H9 (cell line): Measurements from ENCODE around the gene PHYHIPL. TPM values are rescaled to one million over a fixed set of nuclear protein-coding genes. Genes with fewer than 3 reads are reported as not detected.

ENCODE experiments used
- DNase-seq: peaks from one replicate; pipeline ENCODE4 v3.0.0-alpha.2; 2017
- H2AFZ ChIP-seq: one replicate; pipeline ENCODE4 v1.6.1; 2013; ENCODE audit warnings: mild to moderate bottlenecking, low read length, control low read depth, moderate library complexity
- H2AK5ac ChIP-seq: 2 replicates; pipeline ENCODE4 v1.6.1; 2013; ENCODE audit warnings: low read length, control low read depth, mixed read lengths; ENCODE audit not compliant: insufficient read length
- H2BK120ac ChIP-seq: one replicate; pipeline ENCODE4 v1.6.1; 2013; ENCODE audit warnings: low read depth, mild to moderate bottlenecking, low read length, control low read depth, inconsistent platforms; ENCODE audit not compliant: poor library complexity, severe bottlenecking
- H2BK12ac ChIP-seq: 2 replicates; pipeline ENCODE4 v1.6.1; 2013; ENCODE audit warnings: low read length, control low read depth, mixed read lengths, low read depth; ENCODE audit not compliant: insufficient read length
- H2BK15ac ChIP-seq: 2 replicates; pipeline ENCODE4 v1.6.1; 2013; ENCODE audit warnings: low read depth, low read length, control low read depth
- H2BK20ac ChIP-seq: one replicate; pipeline ENCODE4 v1.6.1; 2013; ENCODE audit warnings: low read depth, mild to moderate bottlenecking, low read length, control low read depth, inconsistent platforms; ENCODE audit not compliant: poor library complexity, severe bottlenecking
- H2BK5ac ChIP-seq: 2 replicates; pipeline ENCODE4 v1.6.1; 2013; ENCODE audit warnings: low read length, control low read depth, mixed read lengths; ENCODE audit not compliant: insufficient read length
- H3K14ac ChIP-seq: 2 replicates; pipeline ENCODE4 v1.6.1; 2013; ENCODE audit warnings: low read length, control low read depth; ENCODE audit not compliant: insufficient read depth
- H3K18ac ChIP-seq: 2 replicates; pipeline ENCODE4 v1.6.1; 2013; ENCODE audit warnings: low read depth, mild to moderate bottlenecking, mixed read lengths, low read length, control low read depth; ENCODE audit not compliant: insufficient read length
- H3K23ac ChIP-seq: 2 replicates; pipeline ENCODE4 v1.6.1; 2013; ENCODE audit warnings: low read length, control low read depth, mixed read lengths, low read depth; ENCODE audit not compliant: insufficient read length
- H3K23me2 ChIP-seq: 2 replicates; pipeline ENCODE4 v1.6.1; 2013; ENCODE audit warnings: low read depth, mild to moderate bottlenecking, mixed read lengths, low read length, control low read depth; ENCODE audit not compliant: insufficient read length, poor library complexity, severe bottlenecking
- H3K27ac ChIP-seq: 2 replicates; pipeline ENCODE4 v1.5.1; 2013; ENCODE audit warnings: low read length, control low read depth, mixed read lengths, low read depth; ENCODE audit not compliant: insufficient read length
- H3K27me3 ChIP-seq: 2 replicates; pipeline ENCODE4 v1.6.1; 2013; ENCODE audit warnings: low read length, control low read depth, inconsistent platforms; ENCODE audit not compliant: insufficient read depth
- H3K4ac ChIP-seq: 2 replicates; pipeline ENCODE4 v1.6.1; 2013; ENCODE audit warnings: low read depth, mild to moderate bottlenecking, control low read depth, inconsistent platforms, low read length, moderate library complexity
- H3K4me1 ChIP-seq: 2 replicates; pipeline ENCODE4 v1.6.1; 2013; ENCODE audit warnings: low read length, control low read depth, inconsistent platforms; ENCODE audit not compliant: insufficient read depth
- H3K4me2 ChIP-seq: 2 replicates; pipeline ENCODE4 v1.6.1; 2013; ENCODE audit warnings: low read length, control low read depth, mixed read lengths; ENCODE audit not compliant: insufficient read length, insufficient read depth
- H3K56ac ChIP-seq: 2 replicates; pipeline ENCODE4 v1.6.1; 2013; ENCODE audit warnings: low read depth, mild to moderate bottlenecking, mixed read lengths, low read length, control low read depth; ENCODE audit not compliant: insufficient read length
- H3K79me1 ChIP-seq: 2 replicates; pipeline ENCODE4 v1.6.1; 2013; ENCODE audit warnings: low read depth, mild to moderate bottlenecking, moderate library complexity, low read length, control low read depth, inconsistent platforms; ENCODE audit not compliant: insufficient read depth, poor library complexity, severe bottlenecking
- H3K79me2 ChIP-seq: 2 replicates; pipeline ENCODE4 v1.6.1; 2013; ENCODE audit warnings: low read length, control low read depth, inconsistent platforms; ENCODE audit not compliant: insufficient read depth
- H3K9ac ChIP-seq: 2 replicates; pipeline ENCODE4 v1.6.1; 2013; ENCODE audit warnings: low read length, control low read depth, mixed read lengths; ENCODE audit not compliant: insufficient read length; ENCODE audit errors: extremely low read depth
- H3K9me3 ChIP-seq: one replicate; pipeline ENCODE4 v1.6.1; 2013; ENCODE audit warnings: low read depth, low read length, inconsistent platforms; ENCODE audit not compliant: control insufficient read depth
- H3T11ph ChIP-seq: one replicate; pipeline ENCODE4 v1.6.1; 2013; ENCODE audit warnings: mild to moderate bottlenecking, low read length, control low read depth, inconsistent platforms
- H4K20me1 ChIP-seq: one replicate; pipeline ENCODE4 v1.6.1; 2013; ENCODE audit not compliant: control insufficient read depth, insufficient read length, insufficient read depth
- H4K5ac ChIP-seq: 2 replicates; pipeline ENCODE4 v1.6.1; 2013; ENCODE audit warnings: low read depth, mild to moderate bottlenecking, mixed read lengths, low read length, control low read depth; ENCODE audit not compliant: insufficient read length
- H4K8ac ChIP-seq: replicated peaks from 2 replicates; pipeline ENCODE4 v1.6.1; 2013; ENCODE audit warnings: low read length, control low read depth, mixed read lengths, low read depth; ENCODE audit not compliant: insufficient read length
- H4K91ac ChIP-seq: 2 replicates; pipeline ENCODE4 v1.6.1; 2013; ENCODE audit warnings: low read depth, mild to moderate bottlenecking, moderate library complexity, mixed read lengths, low read length, control low read depth; ENCODE audit not compliant: insufficient read length
- H3K27ac Mint-ChIP-seq, 3 experiments: 2 replicates in 2 of 3; 3 replicates in 1 of 3; pipeline ENCODE4 v1.8.0; 2020 to 2021; ENCODE audit warnings: mixed read lengths in 3 of 3, mild to moderate bottlenecking in 1 of 3, moderate library complexity in 1 of 3
- H3K27me3 Mint-ChIP-seq: 2 replicates; pipeline ENCODE4 v1.8.0; 2021; ENCODE audit warnings: low read depth, mild to moderate bottlenecking, moderate library complexity, mixed read lengths
- H3K36me3 Mint-ChIP-seq, 3 experiments: 2 replicates in 2 of 3; 3 replicates in 1 of 3; pipeline ENCODE4 v1.8.0; 2020 to 2021; ENCODE audit warnings: low read depth in 3 of 3, mixed read lengths in 3 of 3; ENCODE audit not compliant: insufficient read depth in 1 of 3
- H3K4me1 Mint-ChIP-seq, 2 experiments: 2 replicates each; pipeline ENCODE4 v1.8.0; 2020; ENCODE audit warnings: mixed read lengths in 2 of 2
- H3K4me3 Mint-ChIP-seq, 2 experiments: 2 replicates in 1 of 2; 3 replicates in 1 of 2; pipeline ENCODE4 v1.8.0; 2020 to 2021; ENCODE audit warnings: mild to moderate bottlenecking in 2 of 2, mixed read lengths in 2 of 2, moderate library complexity in 1 of 2
- H3K9me3 Mint-ChIP-seq, 2 experiments: 2 replicates in 1 of 2; 3 replicates in 1 of 2; pipeline ENCODE4 v1.8.0; 2020; ENCODE audit warnings: mild to moderate bottlenecking in 2 of 2, mixed read lengths in 2 of 2, moderate library complexity in 1 of 2
- CTCF ChIP-seq: fragments of 200-600 bp; sonication (generic); conservative IDR thresholded peaks from 3 replicates; pipeline ENCODE4 v1.8.0; 2021; ENCODE audit warnings: antibody characterized with exemption, mild to moderate bottlenecking
- WGBS: extraction: QIAGEN DNeasy Blood & Tissue Kit; methylation state at CpG from one replicate; pipeline ENCODE4 v1.1.7; 2013; ENCODE audit warnings: missing lambda C conversion rate, low lambda C conversion rate, mixed read lengths; ENCODE audit not compliant: insufficient read length; ENCODE audit errors: extremely low coverage; 5-methylcytosine and 5-hydroxymethylcytosine counted together
- total RNA-seq: library from RNA; stranded (reverse); gene quantifications from 2 replicates; pipeline ENCODE4 v1.2.1, GENCODE V29; 2021

Gene PHYHIPL
- total RNA-seq, 1 experiment from 2014 or later: 0.44 TPM

- Histone ChIP-seq H4K5ac (no peak overlapping the region), H3K9me3 (no peaks in the 10 kb centered on the region), H3K4me1 (peaks cover 6% of the 10 kb centered on the region; the same call in 1 of the 2 replicates)
Observed at GRCh38 chr10:59285073-59285472, 108.6 kb downstream of the PHYHIPL start.

More at GRCh38 chr10:59285073-59285472, 108.6 kb downstream of the PHYHIPL start:
- no peak overlapping the region for H4K8ac ChIP-seq
- no CpG with 5 or more reads among the region's 4 CpGs for WGBS
- H3K27ac ChIP-seq: no peak overlapping the region
- no peak overlapping the region for H3K4ac ChIP-seq
- H2BK12ac ChIP-seq: no peak overlapping the region
- Mint-ChIP-seq H3K9me3 (peaks cover 0 to 3% of the 10 kb centered on the region in 2 experiments; a peak in 1 of 5 replicates), H3K27me3 (no peaks in the 10 kb centered on the region), H3K36me3 (no peaks in the 10 kb centered on the region), H3K27ac (no peak overlapping the region), H3K4me1 (peaks cover 27 to 30% of the 10 kb centered on the region in 2 experiments), H3K4me3 (no peak overlapping the region)
- H3K79me2 ChIP-seq: no peaks in the 10 kb centered on the region
- H2AFZ ChIP-seq: no peak overlapping the region
- no peak overlapping the region for H3K23ac ChIP-seq
- H3K56ac ChIP-seq: no peak overlapping the region
- no peak overlapping the region for H3T11ph ChIP-seq
- no peaks in the 10 kb centered on the region for H4K20me1 ChIP-seq
- H3K4me2 ChIP-seq: no peak overlapping the region
- H3K18ac ChIP-seq: no peak overlapping the region
- no peak overlapping the region for H3K14ac ChIP-seq
- no peak overlapping the region for H2BK15ac ChIP-seq
- DNase-seq: no peak
- no peaks in the 10 kb centered on the region for H3K23me2 ChIP-seq
- no peaks in the 10 kb centered on the region for H3K27me3 ChIP-seq
- no peak overlapping the region for H2BK20ac ChIP-seq
- no peak for TF ChIP-seq CTCF
- no peak overlapping the region for H4K91ac ChIP-seq
- H3K9ac ChIP-seq: no peak overlapping the region
- no peak overlapping the region for H2AK5ac ChIP-seq
- no peak overlapping the region for H2BK5ac ChIP-seq
- H3K79me1 ChIP-seq: no peaks in the 10 kb centered on the region
- H2BK120ac ChIP-seq: no peak overlapping the region
